GM10248 (cell line): Measurements from ENCODE around the gene AKAP6.

Experiments used
- CTCF ChIA-PET: fragments of 300-600 bp; sonication (Branson Sonifier 250); formaldehyde crosslinking; extraction: SDS; loops from one replicate; lab custom pipeline; 2021; ENCODE audit warnings: antibody characterized with exemption; lab: Yijun Ruan, JAX
- POLR2A ChIA-PET: fragments of 350-650 bp; sonication (Branson Sonifier 250); formaldehyde crosslinking; extraction: SDS; loops from one replicate; lab custom pipeline; 2020; ENCODE audit warnings: antibody characterized with exemption; lab: Yijun Ruan, JAX
- DNase-seq: peaks from one replicate; pipeline ENCODE4 v3.0.0; 2012; ENCODE audit errors: extremely low spot score
- TF ChIP-seq, protein P1 (sequence below): IDR thresholded peaks from 2 replicates; pipeline ENCODE4 v1.5.1; 2012; ENCODE audit warnings: mild to moderate bottlenecking, low read depth; ENCODE audit errors: extremely low read depth, missing control alignments, control extremely low read depth

The AKAP6 gene

GRCh38 chr14:32737621-32738020 lies 408.5 kb downstream of the AKAP6 start:
- no peak for DNase-seq
- ChIA-PET POLR2A (no interaction called here), CTCF (interaction anchor here (0.6 to 1.2 kb wide), 3 partner anchors 11 to 26 kb away, joined by 3 read pairs; no protein-coding TSS in a partner anchor)
- TF ChIP-seq, protein P1, sequence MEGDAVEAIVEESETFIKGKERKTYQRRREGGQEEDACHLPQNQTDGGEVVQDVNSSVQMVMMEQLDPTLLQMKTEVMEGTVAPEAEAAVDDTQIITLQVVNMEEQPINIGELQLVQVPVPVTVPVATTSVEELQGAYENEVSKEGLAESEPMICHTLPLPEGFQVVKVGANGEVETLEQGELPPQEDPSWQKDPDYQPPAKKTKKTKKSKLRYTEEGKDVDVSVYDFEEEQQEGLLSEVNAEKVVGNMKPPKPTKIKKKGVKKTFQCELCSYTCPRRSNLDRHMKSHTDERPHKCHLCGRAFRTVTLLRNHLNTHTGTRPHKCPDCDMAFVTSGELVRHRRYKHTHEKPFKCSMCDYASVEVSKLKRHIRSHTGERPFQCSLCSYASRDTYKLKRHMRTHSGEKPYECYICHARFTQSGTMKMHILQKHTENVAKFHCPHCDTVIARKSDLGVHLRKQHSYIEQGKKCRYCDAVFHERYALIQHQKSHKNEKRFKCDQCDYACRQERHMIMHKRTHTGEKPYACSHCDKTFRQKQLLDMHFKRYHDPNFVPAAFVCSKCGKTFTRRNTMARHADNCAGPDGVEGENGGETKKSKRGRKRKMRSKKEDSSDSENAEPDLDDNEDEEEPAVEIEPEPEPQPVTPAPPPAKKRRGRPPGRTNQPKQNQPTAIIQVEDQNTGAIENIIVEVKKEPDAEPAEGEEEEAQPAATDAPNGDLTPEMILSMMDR = no peak

DNA sequence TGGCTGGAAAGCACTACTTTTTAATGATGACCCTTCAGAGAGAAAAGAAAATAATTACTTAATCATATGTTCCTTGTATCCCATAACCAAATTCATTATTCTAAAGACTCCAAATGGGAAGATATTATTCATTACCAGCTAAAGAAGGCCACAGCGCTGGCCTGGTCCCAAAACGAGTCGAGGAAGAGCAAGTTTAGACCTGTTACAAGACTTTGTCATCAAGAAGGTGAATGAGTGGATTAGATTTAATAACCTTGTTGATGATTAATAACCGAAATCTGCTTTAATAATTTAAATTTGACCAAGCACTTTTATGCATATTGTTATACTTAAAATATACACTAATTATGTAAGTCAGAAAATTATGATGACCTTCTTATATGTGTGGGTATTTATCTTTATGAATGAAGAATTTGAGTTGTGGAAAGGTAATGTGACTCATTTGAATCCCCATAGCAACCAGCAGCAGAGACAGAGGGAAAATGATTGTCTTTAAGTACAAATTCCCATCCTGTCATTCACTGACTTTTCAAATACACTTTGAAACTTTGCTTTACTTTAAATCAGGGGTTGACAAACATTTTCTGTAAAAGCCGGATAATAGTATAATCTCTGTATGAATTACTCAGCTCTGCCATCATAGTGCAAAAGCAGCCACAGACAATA lies 409.2 kb downstream of the AKAP6 start:
- DNase-seq = no peak
- TF ChIP-seq, protein P1 = no peak
- POLR2A ChIA-PET = no interaction called here
- CTCF ChIA-PET = interaction anchor here (1.2 kb wide), 1 partner anchor 10 kb away, joined by 3 read pairs; no protein-coding TSS in a partner anchor

GRCh38 chr14:32744811-32745445 lies 415.8 kb downstream of the AKAP6 start:
- ChIA-PET CTCF (no interaction called here), POLR2A (no interaction called here)
- TF ChIP-seq, protein P1 = no peak
- DNase-seq = no peak

- DNase-seq = no peak
- ChIA-PET POLR2A (no interaction called here), CTCF (interaction anchor here (1.1 kb wide), 1 partner anchor 26 kb away, joined by 3 read pairs; no protein-coding TSS in a partner anchor)
- TF ChIP-seq, protein P1 = no peak
These were observed 425.1 kb downstream of the AKAP6 start for GRCh38 chr14:32754209-32754608.

- CTCF ChIA-PET = no interaction called here
- no peak for DNase-seq
- POLR2A ChIA-PET = no interaction called here
- TF ChIP-seq, protein P1 = no peak
These were observed 427.1 kb downstream of the AKAP6 start for GRCh38 chr14:32756173-32756572.

DNA sequence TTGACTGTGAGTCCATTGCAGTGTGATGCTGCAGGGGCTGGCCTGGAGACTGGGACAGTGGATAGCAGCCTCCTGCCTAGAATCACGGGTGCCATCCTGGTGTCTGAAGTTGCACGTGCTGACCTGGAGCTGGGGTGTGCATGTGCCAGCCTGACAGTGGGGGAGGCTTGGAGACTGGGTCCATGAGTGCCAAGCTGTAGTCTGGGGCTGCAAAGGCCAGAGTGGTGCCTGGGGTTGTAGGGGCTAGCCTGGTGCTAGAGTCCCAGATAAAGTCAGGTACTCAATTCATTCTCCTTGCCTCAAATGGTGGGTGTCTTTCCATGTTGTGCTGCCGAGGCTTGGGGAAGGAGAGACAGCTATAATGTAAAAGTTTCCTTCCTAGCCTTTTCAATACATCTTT lies 427.7 kb downstream of the AKAP6 start:
- ChIA-PET CTCF (no interaction called here), POLR2A (no interaction called here)
- DNase-seq = no peak
- TF ChIP-seq, protein P1 = no peak
